Testis (tissue), 3 donors: ENCODE results near the gene RIMBP2. TPM values are rescaled to one million over a fixed set of nuclear protein-coding genes. Genes with fewer than 3 reads are reported as not detected.

ENCODE experiments used
- DNase-seq: peaks from one replicate; pipeline ENCODE4 v3.0.0-alpha.2; 2019
- H3K27ac ChIP-seq, 2 donors: fragments of 200-600 bp; sonication (generic); one replicate each; pipeline ENCODE4 v1.5.1; 2019
- H3K27me3 ChIP-seq: fragments of 200-600 bp; sonication (generic); one replicate; pipeline ENCODE4 v1.5.1; 2019
- H3K36me3 ChIP-seq: fragments of 200-600 bp; sonication (generic); one replicate; pipeline ENCODE4 v1.5.1; 2017; ENCODE audit warnings: low read depth; ENCODE audit errors: missing control alignments
- H3K4me1 ChIP-seq: fragments of 200-600 bp; sonication (generic); one replicate; pipeline ENCODE4 v1.5.1; 2019
- H3K4me3 ChIP-seq, 2 donors: fragments of 200-600 bp; sonication (generic); one replicate each; pipeline ENCODE4 v1.5.1; 2017 to 2019
- H3K9me3 ChIP-seq: fragments of 200-600 bp; sonication (generic); one replicate; pipeline ENCODE4 v1.5.1; 2017
- CTCF ChIP-seq, 3 experiments: fragments of 450-650 bp in 2 of 3; fragments of 200-600 bp in 1 of 3; sonication (generic) in 1 of 3; IDR thresholded peaks; one replicate each; pipeline ENCODE4 v1.5.1; 2016 to 2019; ENCODE audit warnings: antibody characterized with exemption in 3 of 3, mild to moderate bottlenecking in 2 of 3, moderate library complexity in 1 of 3
- POLR2A ChIP-seq: fragments of 450-650 bp; IDR thresholded peaks from one replicate; pipeline ENCODE4 v1.6.1; 2017; ENCODE audit warnings: antibody characterized with exemption, mild to moderate bottlenecking, moderate library complexity
- WGBS, 2 donors: methylation state at CpG; one replicate each; pipeline ENCODE4 v1.1.5; 2018; 5-methylcytosine and 5-hydroxymethylcytosine counted together
- intact Hi-C: fragments of 100-400 bp; cut with DNase I; formaldehyde crosslinking; loops from one replicate; pipeline ENCODE4 v1.15.1; 2023; ENCODE audit warnings: low total_unique reads
- polyA plus RNA-seq: library from polyadenylated mRNA; stranded (reverse); fragments of 350-450 nt; fragmentation: Illumina TruSeq; extraction: RNeasy Lipid Tissue Mini Kit (QIAGEN cat#74804); gene quantifications from one replicate; pipeline ENCODE4 v1.2.3, GENCODE V29; 2014; ENCODE audit warnings: low read depth, low replicate concordance; ENCODE audit not compliant: insufficient read depth
- total RNA-seq, 2 donors: library from RNA; depleted of rRNA; stranded (reverse); fragments of >200 nt; gene quantifications; one replicate each; pipeline ENCODE4 v1.2.3, GENCODE V29; 2016

Gene RIMBP2
- total and polyA plus RNA-seq, 3 donors from 2014 or later = 8.0 to 10.0 (median 8.7) TPM

- Histone ChIP-seq H3K27ac (no peak overlapping the region), H3K4me1 (no peaks in the 10 kb centered on the region), H3K27me3 (no peaks in the 10 kb centered on the region), H3K9me3 (no peaks in the 10 kb centered on the region), H3K36me3 (no peaks in the 10 kb centered on the region), H3K4me3 (no peak overlapping the region)
- no peak for DNase-seq
- no peak for TF ChIP-seq POLR2A
- intact Hi-C loops = no loop called here
- WGBS, 2 donors = 50 to 71% methylated on average over 15 of the region's 15 CpGs
These were observed 12.2 kb downstream of the RIMBP2 start for GRCh38 chr12:130703733-130704375.

GRCh38 chr12:130702966-130703732, 12.9 kb downstream of the RIMBP2 start:
- WGBS, 2 donors = 67 to 69% methylated on average over 25 of the region's 25 CpGs

GRCh38 chr12:130701402-130701744, 14.7 kb downstream of the RIMBP2 start:
- DNase-seq = peak; percentile 1
- 85 to 86% methylated on average over 10 of the region's 10 CpGs for WGBS, 2 donors
- Histone ChIP-seq H3K36me3 (no peaks in the 10 kb centered on the region), H3K9me3 (no peaks in the 10 kb centered on the region), H3K4me1 (no peaks in the 10 kb centered on the region), H3K4me3 (no peak overlapping the region), H3K27me3 (no peaks in the 10 kb centered on the region), H3K27ac (no peak overlapping the region)
- intact Hi-C loops = no loop called here
- no peak for TF ChIP-seq CTCF (IDR thresholded peaks at IDR 0.05)
- TF ChIP-seq POLR2A = no peak

More at GRCh38 chr12:130702966-130703732, 12.9 kb downstream of the RIMBP2 start:
- no peak for DNase-seq
- no peaks in the 10 kb centered on the region for H3K9me3 ChIP-seq
- H3K4me1 ChIP-seq = no peaks in the 10 kb centered on the region
- H3K27ac ChIP-seq = no peak overlapping the region
- no peak for TF ChIP-seq CTCF (IDR thresholded peaks at IDR 0.05)
- no peak for TF ChIP-seq POLR2A
- no peak overlapping the region for H3K4me3 ChIP-seq
- no peaks in the 10 kb centered on the region for H3K36me3 ChIP-seq
- H3K27me3 ChIP-seq = no peaks in the 10 kb centered on the region
- intact Hi-C loops = no loop called here

GRCh38 chr12:130700492-130701401, 15.4 kb downstream of the RIMBP2 start:
- DNase-seq = peak; percentile 2
- Histone ChIP-seq H3K9me3 (no peaks in the 10 kb centered on the region), H3K4me3 (no peak overlapping the region), H3K27me3 (no peaks in the 10 kb centered on the region), H3K36me3 (no peaks in the 10 kb centered on the region), H3K27ac (no peak overlapping the region), H3K4me1 (no peaks in the 10 kb centered on the region)
- 73 to 78% methylated on average over 14 of the region's 14 CpGs for WGBS, 2 donors
- intact Hi-C loops = no loop called here
- TF ChIP-seq POLR2A = no peak
- TF ChIP-seq CTCF (IDR thresholded peaks at IDR 0.05) = no peak

- DNase-seq = no peak
- H3K9me3 ChIP-seq = no peaks in the 10 kb centered on the region
- WGBS, 2 donors = 89 to 90% methylated on average over 8 of the region's 8 CpGs
- TF ChIP-seq POLR2A = no peak
- TF ChIP-seq CTCF (IDR thresholded peaks at IDR 0.05) = no peak
- H3K27ac ChIP-seq = no peak overlapping the region
- H3K36me3 ChIP-seq = no peaks in the 10 kb centered on the region
- no peaks in the 10 kb centered on the region for H3K4me1 ChIP-seq
- intact Hi-C loops = no loop called here
- no peak overlapping the region for H3K4me3 ChIP-seq
- H3K27me3 ChIP-seq = no peaks in the 10 kb centered on the region
These were observed 18.0 kb downstream of the RIMBP2 start for GRCh38 chr12:130698106-130698505.
